Activated T-cell treated with anti-CD3 and anti-CD28 coated beads for 24 hours (primary cell): Measurements from ENCODE around the gene TMX4.
"Not testable (repeated sequence)": the region's sequence is repeated elsewhere in the genome, so short reads cannot be mapped to it uniquely, and the experiment has no call there.

Experiments used
- DNase-seq: peaks from one replicate; pipeline ENCODE4 v3.0.0-alpha.2; 2020; ENCODE audit warnings: low read depth

Gene TMX4

DNA sequence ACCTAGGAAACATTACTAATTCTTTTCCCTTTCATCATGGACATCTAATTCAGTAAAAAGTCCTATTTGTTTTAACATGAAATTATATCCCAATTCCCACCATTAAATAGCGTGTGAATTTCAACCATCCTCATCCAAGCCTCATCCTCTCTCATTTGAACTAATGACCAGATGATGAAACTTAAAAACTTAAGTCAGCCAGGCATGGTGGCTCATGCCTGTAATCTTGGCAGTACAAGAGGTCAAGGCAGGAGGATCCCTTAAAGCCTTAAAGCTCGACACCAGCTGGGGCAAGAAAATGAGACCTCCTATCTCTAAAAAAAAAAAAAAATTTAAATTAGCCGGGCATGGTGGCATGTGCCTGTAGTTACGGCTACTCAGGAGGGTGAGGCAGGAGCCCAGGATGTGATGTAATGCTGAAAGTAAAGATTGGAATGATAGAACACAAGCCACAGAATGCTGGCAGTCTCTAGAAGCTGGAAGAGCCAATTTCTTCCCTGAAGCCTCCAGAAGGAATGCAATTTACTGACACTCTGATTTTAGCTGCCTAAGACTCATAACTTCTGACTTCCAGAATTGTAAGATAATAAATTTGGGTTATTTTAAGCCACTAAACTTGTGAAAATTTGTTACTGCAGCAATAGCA is 52.2 kb downstream of the TMX4 start:
- no peak for DNase-seq

DNA sequence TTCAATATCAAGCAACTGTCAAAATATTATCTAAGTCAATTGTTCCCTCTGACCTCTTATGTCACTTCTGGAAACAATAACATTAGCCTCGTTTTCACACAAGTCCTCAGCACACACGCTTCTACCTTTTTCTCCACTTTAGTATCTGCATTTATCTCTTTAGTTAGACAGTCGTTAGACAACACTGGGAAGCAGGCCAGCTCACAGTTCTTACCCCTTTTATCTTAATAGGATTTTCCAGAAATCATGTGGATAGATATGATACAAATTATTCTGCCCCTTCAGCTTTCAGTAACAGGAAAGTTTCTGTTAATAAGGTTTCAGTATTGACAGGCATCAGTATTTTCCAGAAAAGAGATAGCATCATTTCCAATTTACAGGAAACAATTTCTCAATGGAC is 53.4 kb downstream of the TMX4 start:
- DNase-seq: no peak

GRCh38 chr20:7959484-7959883 is 60.1 kb downstream of the TMX4 start:
- no peak for DNase-seq

DNA sequence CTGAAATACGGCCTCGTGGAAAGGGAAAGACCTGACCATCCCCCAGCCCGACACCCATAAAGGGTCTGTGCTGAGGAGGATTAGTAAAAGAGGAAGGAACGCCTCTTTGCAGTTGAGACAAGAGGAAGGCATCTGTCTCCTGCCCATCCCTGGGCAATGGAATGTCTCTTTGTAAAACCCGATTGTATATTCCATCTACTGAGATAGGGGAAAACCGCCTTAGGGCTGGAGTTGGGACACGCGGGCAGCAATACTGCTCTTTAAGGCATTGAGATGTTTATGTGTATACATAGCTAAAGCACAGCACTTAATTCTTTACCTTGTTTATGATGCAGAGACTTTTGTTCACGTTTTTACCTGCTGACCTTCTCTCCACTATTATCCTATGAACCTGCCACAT is 63.0 kb downstream of the TMX4 start:
- not testable (repeated sequence) for DNase-seq

DNA sequence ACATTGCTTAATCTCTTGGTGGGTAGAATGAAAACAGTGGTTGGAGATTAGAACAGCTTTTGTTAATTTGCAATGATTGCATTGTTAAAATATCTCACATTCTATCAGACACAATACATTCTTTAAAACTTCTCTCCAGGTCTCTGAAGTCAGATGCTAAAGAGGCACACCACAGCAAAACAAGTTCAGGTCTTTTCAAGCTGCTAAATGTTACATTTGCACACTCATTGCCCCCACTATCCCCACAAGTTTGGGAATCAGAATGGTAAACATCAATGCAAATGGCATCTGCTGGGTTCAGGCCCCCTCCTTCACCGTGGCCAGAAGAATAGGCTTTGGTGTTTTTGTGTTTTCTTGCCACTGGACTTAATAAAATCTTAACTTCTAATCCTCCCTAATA is 69.2 kb downstream of the TMX4 start:
- DNase-seq: no peak

- no peak for DNase-seq
These were observed 75.7 kb downstream of the TMX4 start for GRCh38 chr20:7943891-7944290.

DNA sequence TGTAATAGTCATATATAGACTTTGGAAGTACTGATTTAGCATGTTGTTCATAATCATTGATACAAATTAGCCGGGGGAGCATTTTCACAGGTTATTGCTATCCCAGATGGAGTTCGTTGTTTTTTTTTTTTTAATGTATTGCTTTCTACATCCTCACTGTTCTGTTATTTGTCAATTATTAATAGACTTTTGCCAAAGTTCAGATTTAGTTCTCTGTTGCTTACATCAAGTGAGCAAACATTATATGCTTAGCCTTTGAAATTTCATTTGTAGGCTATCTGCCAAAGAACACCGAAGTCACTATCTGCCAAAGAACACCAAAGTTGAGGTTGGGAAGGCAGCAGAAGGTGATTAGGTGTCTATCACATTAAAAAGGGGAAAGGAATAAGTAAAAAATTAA is 79.2 kb downstream of the TMX4 start, which contains the start of gene HAO1:
Gene HAO1 (minus strand): TSS at position 118 of the 400 bp plus-strand sequence. CDS start 36 bp downstream, at position 82.
- no peak for DNase-seq

- DNase-seq: no peak
These were observed 79.9 kb downstream of the TMX4 start for GRCh38 chr20:7939663-7940062.

DNA sequence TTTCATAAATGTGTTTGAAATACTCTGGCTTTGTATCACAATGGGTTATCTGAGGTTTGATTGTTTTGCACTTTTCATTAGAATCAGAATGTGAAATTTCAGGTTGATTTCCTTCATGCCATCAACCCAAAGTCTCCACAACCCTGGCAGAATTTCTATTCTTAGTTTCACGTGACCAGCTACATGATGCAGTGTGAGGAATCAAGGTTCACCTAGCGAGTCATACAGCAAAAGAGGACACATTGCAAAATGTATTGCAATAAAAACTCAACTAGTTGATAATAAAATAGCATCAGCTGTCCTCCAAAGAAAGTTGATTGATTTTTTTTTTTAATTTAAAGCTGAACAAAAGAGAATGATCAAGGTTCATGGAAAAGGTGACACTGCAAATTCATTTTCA is 81.5 kb downstream of the TMX4 start:
- no peak for DNase-seq

DNA sequence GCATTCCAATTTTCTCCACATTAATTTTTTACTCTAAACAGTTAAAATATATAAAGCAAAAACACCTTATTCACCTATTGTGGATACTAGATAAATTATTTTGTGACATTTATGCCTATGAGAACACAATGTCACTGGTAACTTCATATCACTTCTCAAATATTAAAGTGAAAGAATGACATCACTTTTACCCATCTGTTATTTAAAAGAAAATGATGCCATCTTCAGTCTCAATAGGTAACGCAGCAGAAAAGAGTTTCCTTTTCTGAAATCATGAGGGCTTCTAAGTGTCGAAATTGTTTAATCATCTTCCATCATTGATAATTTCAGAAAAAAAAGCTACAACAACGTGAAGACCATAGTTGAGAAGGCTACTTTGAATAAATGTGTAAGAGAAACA is 82.2 kb downstream of the TMX4 start:
- no peak for DNase-seq

- no peak for DNase-seq
These were observed 84.5 kb downstream of the TMX4 start for GRCh38 chr20:7935027-7935551.

DNA sequence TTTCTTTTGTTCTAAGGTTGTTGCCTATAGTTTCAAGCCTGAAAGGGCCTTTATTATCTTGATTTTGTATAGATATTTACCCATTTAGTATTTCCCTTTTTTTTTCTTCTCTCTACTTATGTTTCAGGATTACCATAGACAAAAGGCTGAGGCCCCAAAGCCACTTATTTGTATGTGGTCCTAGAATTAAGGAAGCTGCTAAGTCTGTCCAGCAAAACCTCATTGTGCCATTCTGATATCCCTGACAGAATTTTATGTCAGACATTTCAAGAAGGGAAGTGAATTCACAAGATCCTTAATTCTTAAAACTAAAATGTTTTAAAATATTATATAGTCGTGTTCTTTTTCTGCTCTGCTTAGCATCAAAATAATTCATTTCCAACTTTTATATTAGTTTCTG is 86.2 kb downstream of the TMX4 start:
- no peak for DNase-seq

DNA sequence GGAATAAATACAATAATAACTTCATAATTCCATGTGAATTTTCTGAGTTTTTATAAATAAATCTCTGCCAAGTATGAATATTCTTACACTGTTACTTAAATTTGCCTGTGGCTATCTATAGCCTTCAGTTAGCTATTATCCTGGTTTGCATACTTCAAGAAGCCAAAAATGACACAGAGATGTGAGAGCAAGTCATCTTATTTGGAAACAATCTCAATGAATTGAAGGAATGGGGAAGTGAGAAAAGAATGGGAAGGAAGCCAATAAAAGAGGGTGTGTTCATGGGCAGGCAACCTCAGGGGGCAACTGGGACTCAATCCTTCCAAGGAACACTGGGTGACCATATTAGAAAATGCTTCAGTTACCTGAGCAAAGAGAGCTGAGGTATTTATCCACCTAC is 89.2 kb downstream of the TMX4 start:
- no peak for DNase-seq
